OCI-LY7 (cell line): ENCODE data around the gene LUZP1. TPM values are rescaled to one million over a fixed set of nuclear protein-coding genes. Genes with fewer than 3 reads are reported as not detected.
"Not testable (repeated sequence)": the region's sequence is repeated elsewhere in the genome, so short reads cannot be mapped to it uniquely, and the experiment has no call there.

Experiments used
- BruUV-seq: library from RNA; stranded (reverse); fragments of 400-500 nt; replicated peaks from 2 replicates; lab custom pipeline; 2021; lab: Mats Ljungman, UMichigan
- CTCF ChIA-PET: fragments of 300-600 bp; sonication (Branson Sonifier 250); formaldehyde crosslinking; loops from one replicate; lab custom pipeline; 2022; ENCODE audit warnings: antibody characterized with exemption; ENCODE audit not compliant: unreplicated experiment; lab: Charles Lee
- POLR2A ChIA-PET: fragments of 300-600 bp; sonication (Branson Sonifier 250); formaldehyde crosslinking; loops from one replicate; lab custom pipeline; 2022; ENCODE audit warnings: antibody characterized with exemption; lab: Charles Lee
- DNase-seq: peaks from one replicate; pipeline ENCODE4 v3.0.0-alpha.2; 2015; ENCODE audit warnings: low spot score
- H2AFZ ChIP-seq: fragments of 200-600 bp; sonication (generic), shearing (Covaris generic); 2 replicates; pipeline ENCODE4 v1.6.1; 2014; ENCODE audit warnings: mild to moderate bottlenecking, antibody characterized with exemption, low read length, moderate library complexity
- H3K27ac ChIP-seq: fragments of 200-600 bp; sonication (generic); 2 replicates; pipeline ENCODE4 v1.5.1; 2014; ENCODE audit warnings: mixed run types, low read depth, mild to moderate bottlenecking, moderate library complexity, low read length, inconsistent platforms; ENCODE audit not compliant: poor library complexity, severe bottlenecking
- H3K36me3 ChIP-seq: fragments of 200-600 bp; sonication (generic); 2 replicates; pipeline ENCODE4 v1.6.1; 2014; ENCODE audit warnings: mild to moderate bottlenecking, antibody characterized with exemption, low read length, moderate library complexity, mixed read lengths; ENCODE audit not compliant: insufficient read depth
- H3K4me1 ChIP-seq: fragments of 200-600 bp; sonication (generic); 2 replicates; pipeline ENCODE4 v1.5.1; 2014; ENCODE audit warnings: mild to moderate bottlenecking, low read length; ENCODE audit not compliant: insufficient read depth, poor library complexity, severe bottlenecking
- H3K4me2 ChIP-seq: fragments of 200-600 bp; sonication (generic); 2 replicates; pipeline ENCODE4 v1.6.1; 2014; ENCODE audit warnings: mild to moderate bottlenecking, low read length
- H3K4me3 ChIP-seq: fragments of 200-600 bp; sonication (generic); 2 replicates; pipeline ENCODE4 v1.5.1; 2014; ENCODE audit warnings: mild to moderate bottlenecking, low read depth, low read length; ENCODE audit not compliant: poor library complexity, severe bottlenecking
- H3K79me2 ChIP-seq: fragments of 200-600 bp; sonication (generic); 2 replicates; pipeline ENCODE4 v1.6.1; 2016; ENCODE audit warnings: low read depth, mild to moderate bottlenecking, low read length, moderate library complexity, mixed read lengths; ENCODE audit not compliant: insufficient read depth
- H3K9me2 ChIP-seq: fragments of 200-600 bp; sonication (generic); 2 replicates; pipeline ENCODE4 v1.6.1; 2016; ENCODE audit warnings: mild to moderate bottlenecking, low read length, mixed read lengths; ENCODE audit not compliant: insufficient read depth
- H3K9me3 ChIP-seq: fragments of 200-600 bp; sonication (generic); 2 replicates; pipeline ENCODE4 v1.6.1; 2014; ENCODE audit warnings: mild to moderate bottlenecking, mixed run types, low read length, mixed read lengths
- H4K20me1 ChIP-seq: fragments of 200-600 bp; sonication (generic); 2 replicates; pipeline ENCODE4 v1.6.1; 2014; ENCODE audit warnings: mild to moderate bottlenecking, antibody characterized with exemption, low read length, moderate library complexity, mixed read lengths; ENCODE audit not compliant: insufficient read depth
- CTCF ChIP-seq: fragments of 200-600 bp; sonication (generic); conservative IDR thresholded peaks from 2 replicates; pipeline ENCODE4 v1.5.1; 2014; ENCODE audit warnings: mild to moderate bottlenecking, antibody characterized with exemption, low read length, moderate library complexity, mixed read lengths
- EZH2phosphoT487 ChIP-seq: fragments of 200-600 bp; sonication (generic); IDR thresholded peaks from 2 replicates; pipeline ENCODE4 v1.6.1; 2018; ENCODE audit warnings: low read depth, borderline replicate concordance, mild to moderate bottlenecking, mixed run types, antibody characterized with exemption, low read length, moderate library complexity, mixed read lengths
- intact Hi-C: fragments of 100-400 bp; cut with micrococcal nuclease; formaldehyde crosslinking; loops from one replicate; pipeline ENCODE4 v1.10.0; 2022; ENCODE audit not compliant: unreplicated experiment
- total RNA-seq, 2 experiments: library from RNA; depleted of rRNA in 1 of 2; stranded (reverse); fragments of >200 nt in 1 of 2; shearing (Covaris generic) in 1 of 2; gene quantifications; 2 replicates each; pipeline ENCODE4 v1.2.3, GENCODE V29; 2014 to 2022

The LUZP1 gene
- total RNA-seq, 2 experiments from 2014 or later = 7.6 to 13.6 TPM

GRCh38 chr1:23193391-23194118, 24.9 kb upstream of the LUZP1 start:
- H3K79me2 ChIP-seq = no peaks in the 10 kb centered on the region
- ChIA-PET POLR2A (interaction anchor here (0.6 kb wide), 1 partner anchor 119 kb away, joined by 3 read pairs; no protein-coding TSS in a partner anchor), CTCF (no interaction called here)
- intact Hi-C loops = no loop called here
- no peak overlapping the region for H3K4me2 ChIP-seq
- no peaks in the 10 kb centered on the region for H3K36me3 ChIP-seq
- H3K4me3 ChIP-seq = no peak overlapping the region
- no peaks in the 10 kb centered on the region for H3K9me3 ChIP-seq
- no peaks in the 10 kb centered on the region for H3K9me2 ChIP-seq
- no peak overlapping the region for H2AFZ ChIP-seq
- no peaks in the 10 kb centered on the region for H4K20me1 ChIP-seq
- no peak overlapping the region for H3K27ac ChIP-seq
- no peak for TF ChIP-seq CTCF
- TF ChIP-seq EZH2phosphoT487 = no peak
- no TSS peak for BruUV-seq
- DNase-seq = no peak
- no peaks in the 10 kb centered on the region for H3K4me1 ChIP-seq

DNA sequence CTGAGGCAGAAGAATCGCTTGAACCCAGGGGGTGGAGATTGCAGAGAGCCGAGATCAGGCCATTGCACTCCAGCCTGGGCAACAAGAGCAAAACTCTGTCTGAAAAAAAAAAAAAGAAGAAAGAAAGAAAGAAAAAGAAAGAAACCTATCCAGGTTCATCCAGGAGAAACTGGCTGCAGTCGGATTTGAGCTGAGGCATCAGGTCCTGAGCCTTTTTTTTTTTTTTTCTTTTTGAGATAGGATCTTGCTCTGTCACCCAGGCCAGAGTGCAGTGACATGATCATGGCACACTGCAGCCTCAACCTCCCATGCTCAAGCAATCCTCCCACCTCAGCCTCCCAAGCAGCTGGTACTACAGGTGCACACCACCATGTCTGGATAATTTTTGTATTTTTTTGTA, 22.5 kb upstream of the LUZP1 start:
- no peaks in the 10 kb centered on the region for H3K9me3 ChIP-seq
- no peaks in the 10 kb centered on the region for H3K36me3 ChIP-seq
- no peak overlapping the region for H3K4me3 ChIP-seq
- no peaks in the 10 kb centered on the region for H3K79me2 ChIP-seq
- no peak for DNase-seq
- TF ChIP-seq CTCF = no peak
- no peak for TF ChIP-seq EZH2phosphoT487
- ChIA-PET POLR2A (interaction anchor here (0.9 kb wide), 1 partner anchor 106 kb away, joined by 4 read pairs; no protein-coding TSS in a partner anchor), CTCF (no interaction called here)
- no TSS peak for BruUV-seq
- no peak overlapping the region for H2AFZ ChIP-seq
- H3K27ac ChIP-seq = no peak overlapping the region
- H3K9me2 ChIP-seq = no peaks in the 10 kb centered on the region
- H3K4me2 ChIP-seq = no peak overlapping the region
- H4K20me1 ChIP-seq = no peaks in the 10 kb centered on the region
- no peaks in the 10 kb centered on the region for H3K4me1 ChIP-seq
- intact Hi-C loops = no loop called here

GRCh38 chr1:23188936-23189452, 20.3 kb upstream of the LUZP1 start:
- H3K79me2 ChIP-seq, CTCF ChIA-PET, intact Hi-C loops, H3K4me1 ChIP-seq, H3K27ac ChIP-seq, DNase-seq, H4K20me1 ChIP-seq, H3K36me3 ChIP-seq, H3K9me2 ChIP-seq, H3K9me3 ChIP-seq, H3K4me2 ChIP-seq, H2AFZ ChIP-seq, H3K4me3 ChIP-seq, BruUV-seq: not testable (repeated sequence)
- POLR2A ChIA-PET = interaction anchor here (0.9 kb wide), 1 partner anchor 10 kb away, joined by 3 read pairs; no protein-coding TSS in a partner anchor
